H1 (cell line): ENCODE measurements around the gene CNTN6. TPM values are rescaled to one million over a fixed set of nuclear protein-coding genes. Genes with fewer than 3 reads are reported as not detected.

Source experiments
- CTCF ChIA-PET: fragments of 300-600 bp; sonication (Branson Sonifier 250); formaldehyde crosslinking; loops from one replicate; lab custom pipeline; 2021; ENCODE audit not compliant: partially characterized antibody; lab: Charles Lee
- POLR2A ChIA-PET: fragments of 300-600 bp; sonication (Branson Sonifier 250); formaldehyde crosslinking; loops from one replicate; lab custom pipeline; 2021; ENCODE audit warnings: inconsistent platforms; ENCODE audit not compliant: partially characterized antibody; lab: Charles Lee
- DNase-seq, 2 experiments: peaks; one replicate each; pipeline versions ENCODE4 v3.0.0 to v3.0.0-alpha.2; 2010 to 2022; ENCODE audit warnings: low spot score in 2 of 2, low read depth in 1 of 2, mixed read lengths in 1 of 2
- FAIRE-seq: peaks from 2 replicates; lab custom pipeline; 2011; peaks lifted over from hg19 to GRCh38; lab: Jason Lieb, UNC
- H2AFZ ChIP-seq: 2 replicates; pipeline ENCODE4 v1.8.1; 2012; ENCODE audit warnings: low read length, inconsistent platforms
- H2AK5ac ChIP-seq: 2 replicates; pipeline ENCODE4 v1.6.1; 2013; ENCODE audit warnings: low read depth, low read length
- H2BK120ac ChIP-seq: replicated peaks from 2 replicates; pipeline ENCODE3; 2013; ENCODE audit warnings: low read depth, low read length, inconsistent platforms
- H2BK12ac ChIP-seq: 2 replicates; pipeline ENCODE4 v1.6.1; 2013; ENCODE audit warnings: low read depth, low read length
- H2BK15ac ChIP-seq: 2 replicates; pipeline ENCODE4 v1.6.1; 2013; ENCODE audit warnings: low read length
- H2BK20ac ChIP-seq: 2 replicates; pipeline ENCODE4 v1.6.1; 2013; ENCODE audit warnings: low read length
- H2BK5ac ChIP-seq: 2 replicates; pipeline ENCODE4 v1.6.1; 2013; ENCODE audit warnings: low read depth, low read length
- H3K14ac ChIP-seq: 2 replicates; pipeline ENCODE4 v1.6.1; 2013; ENCODE audit warnings: inconsistent platforms; ENCODE audit not compliant: insufficient read length
- H3K18ac ChIP-seq: 2 replicates; pipeline ENCODE4 v1.6.1; 2013; ENCODE audit warnings: low read length; ENCODE audit errors: extremely low read depth
- H3K23ac ChIP-seq: 2 replicates; pipeline ENCODE4 v1.6.1; 2013; ENCODE audit warnings: inconsistent platforms; ENCODE audit not compliant: insufficient read length
- H3K23me2 ChIP-seq: 2 replicates; pipeline ENCODE4 v1.6.1; 2013; ENCODE audit warnings: low read depth, low read length
- H3K27ac ChIP-seq: 2 replicates; pipeline ENCODE4 v1.6.1; 2011; ENCODE audit warnings: low read depth, low read length, inconsistent platforms
- H3K27me3 ChIP-seq, 4 experiments: replicated peaks in 1 of 4; 1 replicate in 1 of 4; 2 replicates in 3 of 4; pipeline versions ENCODE4 v1.6.1 to v1.8.1; 2011 to 2013; ENCODE audit warnings: low read length in 3 of 4, mild to moderate bottlenecking in 3 of 4, inconsistent platforms in 2 of 4, mixed read lengths in 2 of 4, moderate library complexity in 1 of 4; ENCODE audit not compliant: control insufficient read depth in 3 of 4, insufficient read depth in 3 of 4; ENCODE audit errors: extremely low read depth in 1 of 4
- H3K36me3 ChIP-seq, 4 experiments: 2 replicates each; pipeline versions ENCODE4 v1.6.1 to v1.8.1; 2011 to 2013; ENCODE audit warnings: mild to moderate bottlenecking in 4 of 4, low read length in 3 of 4, moderate library complexity in 2 of 4, control low read depth in 1 of 4, inconsistent platforms in 1 of 4; ENCODE audit not compliant: insufficient read depth in 4 of 4, control insufficient read depth in 2 of 4
- H3K4ac ChIP-seq: replicated peaks from 2 replicates; pipeline ENCODE3; 2013; ENCODE audit warnings: low read length, low read depth, mixed read lengths, inconsistent platforms; ENCODE audit not compliant: insufficient read length
- H3K4me1 ChIP-seq, 4 experiments: replicated peaks in 1 of 4; 1 replicate in 1 of 4; 2 replicates in 3 of 4; pipeline versions ENCODE4 v1.6.1 to v1.8.1; 2011 to 2013; ENCODE audit warnings: low read length in 3 of 4, inconsistent platforms in 2 of 4, mixed read lengths in 1 of 4; ENCODE audit not compliant: insufficient read depth in 4 of 4, control insufficient read depth in 3 of 4
- H3K4me2 ChIP-seq, 2 experiments: 2 replicates each; pipeline versions ENCODE4 v1.6.1 to v1.8.1; 2011 to 2013; ENCODE audit warnings: low read depth in 2 of 2, low read length in 2 of 2, control low read depth in 1 of 2, inconsistent platforms in 1 of 2, mild to moderate bottlenecking in 1 of 2; ENCODE audit not compliant: insufficient read depth in 1 of 2
- H3K4me3 ChIP-seq, 4 experiments: fragments of 200-600, 300-600 bp in 1 of 4; sonication (generic), shearing (Covaris generic), sonication (Bioruptor Twin) in 1 of 4; 2 replicates each; pipeline versions ENCODE4 v1.5.1 to v1.8.1; 2011 to 2016; ENCODE audit warnings: low read length in 4 of 4, low read depth in 3 of 4, control low read depth in 2 of 4, inconsistent platforms in 2 of 4, mild to moderate bottlenecking in 2 of 4, mixed read lengths in 1 of 4, moderate library complexity in 1 of 4; ENCODE audit not compliant: insufficient read depth in 2 of 4; ENCODE audit errors: extremely low read depth in 1 of 4
- H3K56ac ChIP-seq: replicated peaks from 2 replicates; pipeline ENCODE3; 2013; ENCODE audit warnings: low read depth, mild to moderate bottlenecking, mixed read lengths, low read length, inconsistent platforms; ENCODE audit not compliant: insufficient read length
- H3K79me1 ChIP-seq: 2 replicates; pipeline ENCODE4 v1.6.1; 2013; ENCODE audit warnings: low read depth, low read length, control low read depth
- H3K79me2 ChIP-seq, 2 experiments: 2 replicates each; pipeline versions ENCODE4 v1.6.1 to v1.8.1; 2012 to 2013; ENCODE audit warnings: low read length in 2 of 2, mild to moderate bottlenecking in 2 of 2, inconsistent platforms in 1 of 2; ENCODE audit not compliant: insufficient read depth in 2 of 2, control insufficient read depth in 1 of 2
- H3K9ac ChIP-seq, 4 experiments: replicated peaks in 1 of 4; 1 replicate in 1 of 4; 2 replicates in 3 of 4; pipeline versions ENCODE4 v1.6.1 to v1.8.1; 2011 to 2013; ENCODE audit warnings: low read depth in 3 of 4, low read length in 3 of 4, control low read depth in 2 of 4, mild to moderate bottlenecking in 2 of 4, moderate library complexity in 2 of 4, inconsistent platforms in 1 of 4; ENCODE audit errors: extremely low read depth in 1 of 4
- H3K9me3 ChIP-seq, 2 experiments: 2 replicates each; pipeline versions ENCODE4 v1.6.1 to v1.8.1; 2012 to 2013; ENCODE audit warnings: mild to moderate bottlenecking in 2 of 2, moderate library complexity in 2 of 2, control low read depth in 1 of 2, inconsistent platforms in 1 of 2, low read depth in 1 of 2, low read length in 1 of 2, mixed read lengths in 1 of 2; ENCODE audit not compliant: insufficient read depth in 2 of 2
- H4K20me1 ChIP-seq, 2 experiments: replicated peaks in 1 of 2; 2 replicates each; pipeline versions ENCODE3 to v1.8.1; 2011 to 2013; ENCODE audit warnings: inconsistent platforms in 2 of 2, low read length in 2 of 2, mild to moderate bottlenecking in 1 of 2; ENCODE audit not compliant: insufficient read depth in 2 of 2, control insufficient read depth in 1 of 2
- H4K5ac ChIP-seq: 2 replicates; pipeline ENCODE4 v1.6.1; 2013; ENCODE audit warnings: low read length, low read depth, mixed read lengths, inconsistent platforms; ENCODE audit not compliant: insufficient read length
- H4K8ac ChIP-seq: 2 replicates; pipeline ENCODE4 v1.8.0; 2013; ENCODE audit warnings: mild to moderate bottlenecking, moderate library complexity, low read length, inconsistent platforms; ENCODE audit not compliant: insufficient read depth; ENCODE audit errors: extremely low read depth
- H4K91ac ChIP-seq: replicated peaks from 2 replicates; pipeline ENCODE3; 2013; ENCODE audit warnings: low read length, mixed read lengths, inconsistent platforms; ENCODE audit not compliant: insufficient read length
- BACH1 ChIP-seq: IDR thresholded peaks from 2 replicates; pipeline ENCODE4 v1.6.1; 2012; ENCODE audit warnings: low read length, improper control_type of control experiment
- BCL11A ChIP-seq, 2 experiments: IDR thresholded peaks; one replicate each; pipeline ENCODE4 v1.6.1; 2011; ENCODE audit warnings: low read depth in 2 of 2, low read length in 2 of 2, mild to moderate bottlenecking in 2 of 2
- EP300 ChIP-seq, 2 experiments: IDR thresholded peaks; 1 replicate in 1 of 2; 2 replicates in 1 of 2; pipeline ENCODE4 v1.6.1; 2011 to 2012; ENCODE audit warnings: low read depth in 2 of 2, low read length in 2 of 2, mild to moderate bottlenecking in 2 of 2, borderline replicate concordance in 1 of 2, inconsistent platforms in 1 of 2, moderate library complexity in 1 of 2
- GTF2F1 ChIP-seq: IDR thresholded peaks from 2 replicates; pipeline ENCODE4 v1.6.1; 2012; ENCODE audit warnings: low read depth, low read length, improper control_type of control experiment, borderline replicate concordance
- KDM1A ChIP-seq: fragments of 200-600, 300-600 bp; sonication (generic); IDR thresholded peaks from 2 replicates; pipeline ENCODE4 v1.7.1; 2016; ENCODE audit warnings: mild to moderate bottlenecking, low read length, borderline replicate concordance
- POLR2A ChIP-seq, 2 experiments: IDR thresholded peaks; 1 replicate in 1 of 2; 2 replicates in 1 of 2; pipeline ENCODE4 v1.6.1; 2011; ENCODE audit warnings: low read depth in 2 of 2, low read length in 2 of 2, mild to moderate bottlenecking in 2 of 2; ENCODE audit errors: control extremely low read depth in 1 of 2
- RBBP5 ChIP-seq: IDR thresholded peaks from 2 replicates; pipeline ENCODE4 v1.7.1; 2012; ENCODE audit warnings: low read depth, mild to moderate bottlenecking, inconsistent platforms, low read length, moderate library complexity, borderline replicate concordance
- RXRA ChIP-seq: IDR thresholded peaks from 2 replicates; pipeline ENCODE4 v1.6.1; 2011; ENCODE audit warnings: low read depth, mild to moderate bottlenecking, low read length, moderate library complexity; ENCODE audit not compliant: insufficient read depth
- YY1 ChIP-seq: IDR thresholded peaks from 2 replicates; pipeline ENCODE4 v1.6.1; 2011; ENCODE audit warnings: low read depth, mild to moderate bottlenecking, low read length
- WGBS, 2 experiments: shearing (Covaris generic) in 1 of 2; methylation state at CpG; one replicate each; pipeline versions ENCODE4 v1.1.6 to v1.1.7; 2013 to 2015; ENCODE audit warnings: low lambda C conversion rate in 2 of 2, mixed read lengths in 2 of 2, inconsistent platforms in 1 of 2, low coverage in 1 of 2, missing lambda C conversion rate in 1 of 2; ENCODE audit not compliant: insufficient replicate concordance in 2 of 2, insufficient coverage in 1 of 2, insufficient read length in 1 of 2; ENCODE audit errors: extremely low coverage in 1 of 2, missing lambda C conversion rate in 1 of 2; 5-methylcytosine and 5-hydroxymethylcytosine counted together
- polyA plus RNA-seq, 7 experiments: library from polyadenylated mRNA; depleted of rRNA in 3 of 7; stranded (reverse) in 5 of 7; unstranded in 2 of 7; fragments of >200 nt in 5 of 7; fragments of 200-250 nt in 2 of 7; gene quantifications; 1 replicate in 5 of 7; 2 replicates in 1 of 7; 4 replicates in 1 of 7; pipeline versions ENCODE4 v1.2.1 to v1.2.3, GENCODE V29; 2011 to 2013; ENCODE audit warnings: missing spikeins in 2 of 7, mixed read lengths in 2 of 7
- total RNA-seq: library from RNA; stranded (reverse); fragmentation: NEBNext Ultra II Directional; extraction: Animal tissue kit (Norgen Biotek cat#: 25700); gene quantifications from 2 replicates; pipeline ENCODE4 v1.2.1, GENCODE V29; 2021
- TF ChIP-seq, protein P1 (sequence below): IDR thresholded peaks from 2 replicates; pipeline ENCODE4 v1.6.1; 2012; ENCODE audit warnings: inconsistent platforms

The CNTN6 gene
- total and polyA plus RNA-seq, 2 of the 8 experiments (the other 6 are each of a cell fraction or from before 2014, with no cell fraction given) = not detected

DNA sequence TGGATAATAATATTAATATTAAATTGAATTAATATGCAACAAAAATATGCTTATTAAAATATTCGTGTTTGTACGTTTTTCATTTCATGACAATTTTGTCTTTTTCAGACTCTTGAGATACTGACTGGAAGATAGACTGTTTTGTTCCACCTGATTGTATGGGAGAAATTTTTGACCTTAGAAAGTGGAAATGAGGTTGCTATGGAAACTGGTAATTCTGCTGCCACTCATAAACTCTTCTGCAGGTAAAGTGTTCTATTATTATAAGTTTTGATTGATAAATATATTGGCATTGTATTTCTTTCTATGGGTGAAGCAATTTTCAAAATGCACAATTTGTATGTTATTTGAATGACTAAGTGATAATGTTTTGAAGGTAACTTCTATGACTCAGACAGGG lies 55.0 kb downstream of the CNTN6 start:
- Histone ChIP-seq H3K9ac (no peak overlapping the region), H3K14ac (no peak overlapping the region), H3K18ac (no peak overlapping the region), H4K91ac (no peak overlapping the region), H3K27ac (no peak overlapping the region), H2BK15ac (no peak overlapping the region), H2BK120ac (no peak overlapping the region), H3K4me2 (no peak overlapping the region), H3K4me1 (no peaks in the 10 kb centered on the region), H3K4me3 (no peak overlapping the region), H2BK5ac (no peak overlapping the region), H3K23me2 (no peaks in the 10 kb centered on the region), H3K9me3 (no peaks in the 10 kb centered on the region), H3K56ac (no peak overlapping the region), H2AFZ (no peak overlapping the region), H2BK20ac (no peak overlapping the region), H4K8ac (no peak overlapping the region), H2AK5ac (no peak overlapping the region), H4K5ac (no peak overlapping the region), H3K79me1 (no peaks in the 10 kb centered on the region), H2BK12ac (no peak overlapping the region), H3K36me3 (no peaks in the 10 kb centered on the region), H3K27me3 (no peaks in the 10 kb centered on the region), H3K4ac (no peak overlapping the region), H3K79me2 (no peaks in the 10 kb centered on the region), H4K20me1 (no peaks in the 10 kb centered on the region), H3K23ac (no peak overlapping the region)
- ChIA-PET CTCF (interaction anchor here (1.7 to 2.0 kb wide), 2 partner anchors 11 to 12 kb away, joined by 4 read pairs; no protein-coding TSS in a partner anchor), POLR2A (no interaction called here)
- FAIRE-seq (no peak), DNase-seq (no peak)
- no peak for TF ChIP-seq KDM1A
- no peak for TF ChIP-seq POLR2A (IDR thresholded peaks at IDR 0.05; ENCODE audit: control extremely low read depth in 1 of 2, low read depth in 2 of 2, low read length in 2 of 2)
- no peak for TF ChIP-seq GTF2F1
- no peak for TF ChIP-seq YY1
- TF ChIP-seq BCL11A (IDR thresholded peaks at IDR 0.05; ENCODE audit: low read depth in 2 of 2, low read length in 2 of 2) = no peak
- TF ChIP-seq RBBP5 = no peak
- no peak for TF ChIP-seq EP300 (IDR thresholded peaks at IDR 0.05; ENCODE audit: borderline replicate concordance in 1 of 2, low read depth in 2 of 2, low read length in 2 of 2)
- TF ChIP-seq, protein P1, sequence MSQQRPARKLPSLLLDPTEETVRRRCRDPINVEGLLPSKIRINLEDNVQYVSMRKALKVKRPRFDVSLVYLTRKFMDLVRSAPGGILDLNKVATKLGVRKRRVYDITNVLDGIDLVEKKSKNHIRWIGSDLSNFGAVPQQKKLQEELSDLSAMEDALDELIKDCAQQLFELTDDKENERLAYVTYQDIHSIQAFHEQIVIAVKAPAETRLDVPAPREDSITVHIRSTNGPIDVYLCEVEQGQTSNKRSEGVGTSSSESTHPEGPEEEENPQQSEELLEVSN = no peak
- no peak for TF ChIP-seq RXRA
- TF ChIP-seq BACH1 = no peak
- WGBS, 2 experiments = 86% methylated on average over 2 of the region's 2 CpGs; no CpG with 5 or more reads in 1 of the 2 experiments
